ENCODE data around the gene BEST2.

The BEST2 gene

GRCh38 chr19:12772323-12772722, 20.7 kb downstream of the BEST2 start:
- no peak for TF ChIP-seq CTCF (IDR thresholded peaks at IDR 0.05; ENCODE audit: insufficient read depth, low read depth, low read length, missing control alignments)
- DNase-seq (ENCODE audit: low read depth): no peak
- H3K4me3 ChIP-seq (ENCODE audit: low read length): no peak overlapping the region

GRCh38 chr19:12773571-12773970, 22.0 kb downstream of the BEST2 start:
- DNase-seq (ENCODE audit: low read depth): peak; percentile 42
- peak; percentile 45 for TF ChIP-seq CTCF (IDR thresholded peaks at IDR 0.05; ENCODE audit: insufficient read depth, low read depth, low read length, missing control alignments)
- no peak overlapping the region for H3K4me3 ChIP-seq (ENCODE audit: low read length)

- peak; percentile 96 for DNase-seq (ENCODE audit: low read depth)
- H3K4me3 ChIP-seq (ENCODE audit: low read length): peak within 1 kb of the TSS; percentile 78
- TF ChIP-seq CTCF (IDR thresholded peaks at IDR 0.05; ENCODE audit: insufficient read depth, low read depth, low read length, missing control alignments): no peak
Measured at GRCh38 chr19:12774588-12775555, 23.3 kb downstream of the BEST2 start, which contains the start of gene HOOK2. HOOK2 (minus strand) TSS chr19:12775552; CDS start chr19:12775449, 103 bp downstream.

GRCh38 chr19:12777217-12778016, 25.8 kb downstream of the BEST2 start:
- H3K4me3 ChIP-seq (ENCODE audit: low read length): peak overlapping the region; percentile 69
- TF ChIP-seq CTCF (IDR thresholded peaks at IDR 0.05; ENCODE audit: insufficient read depth, low read depth, low read length, missing control alignments): peak; percentile 80
- peak; percentile 75 for DNase-seq (ENCODE audit: low read depth)

- TF ChIP-seq CTCF (IDR thresholded peaks at IDR 0.05; ENCODE audit: insufficient read depth, low read depth, low read length, missing control alignments): no peak
- H3K4me3 ChIP-seq (ENCODE audit: low read length): peak overlapping the region; percentile 69
- DNase-seq (ENCODE audit: low read depth): peak; percentile 64
Measured at GRCh38 chr19:12778017-12778904, 26.7 kb downstream of the BEST2 start.

- H3K4me3 ChIP-seq (ENCODE audit: low read length): peak overlapping the region; percentile 69
- no peak for DNase-seq (ENCODE audit: low read depth)
Measured at GRCh38 chr19:12778905-12779161, 27.2 kb downstream of the BEST2 start.

More at GRCh38 chr19:12778905-12779161, 27.2 kb downstream of the BEST2 start:
- no peak for TF ChIP-seq CTCF (IDR thresholded peaks at IDR 0.05; ENCODE audit: insufficient read depth, low read depth, low read length, missing control alignments)

All from epithelial cell of esophagus (primary cell).